ENCODE data around the gene CDH13. TPM values are rescaled to one million over a fixed set of nuclear protein-coding genes. Genes with fewer than 3 reads are reported as not detected.

Gene CDH13
- total and polyA plus RNA-seq, 2 donors (not counting 1 experiment from before 2014, with no cell fraction given) = 27.6 to 96.7 TPM

- Histone ChIP-seq H3K36me3 (ENCODE audit: control insufficient read depth, insufficient read depth, low read length) (no peaks in the 10 kb centered on the region), H4K20me1 (ENCODE audit: control insufficient read depth, extremely low read depth, insufficient read depth, low read length) (no peaks in the 10 kb centered on the region), H3K27me3 (ENCODE audit: control insufficient read depth, insufficient read depth, low read length) (no peaks in the 10 kb centered on the region), H3K4me3 (replicated peaks in 1 of 4; ENCODE audit: control extremely low read depth in 1 of 4, insufficient read depth in 1 of 4, low read depth in 3 of 4, low read length in 4 of 4) (no peak overlapping the region), H3K9me3 (ENCODE audit: control insufficient read depth, insufficient read depth, low read depth, low read length) (no peaks in the 10 kb centered on the region), H2AFZ (ENCODE audit: low read length) (no peak overlapping the region), H3K4me2 (ENCODE audit: extremely low read depth, insufficient read depth, low read length) (no peak overlapping the region), H3K27ac (ENCODE audit: insufficient read depth, low read length) (no peak overlapping the region), H3K4me1 (ENCODE audit: control insufficient read depth, extremely low read depth, insufficient read depth, low read length) (no peaks in the 10 kb centered on the region), H3K9ac (ENCODE audit: insufficient read depth, low read length) (no peak overlapping the region), H3K79me2 (ENCODE audit: control insufficient read depth, insufficient read depth, low read length) (no peaks in the 10 kb centered on the region)
- DNase-seq (ENCODE audit: low read depth in 2 of 2) = no peak
- TF ChIP-seq EZH2 (IDR thresholded peaks at IDR 0.05; ENCODE audit: low read length, missing control alignments) = no peak
- TF ChIP-seq CTCF (conservative IDR thresholded peaks at IDR 0.05 in 1 of 2, IDR thresholded peaks at IDR 0.05 in 1 of 2; ENCODE audit: low read depth in 1 of 2, low read length in 2 of 2) = no peak
These were observed 536.0 kb downstream of the CDH13 start for GRCh38 chr16:83162791-83163190.

- Histone ChIP-seq H3K27me3 (ENCODE audit: control insufficient read depth, insufficient read depth, low read length) (no peaks in the 10 kb centered on the region), H4K20me1 (ENCODE audit: control insufficient read depth, extremely low read depth, insufficient read depth, low read length) (no peaks in the 10 kb centered on the region), H3K4me1 (ENCODE audit: control insufficient read depth, extremely low read depth, insufficient read depth, low read length) (no peaks in the 10 kb centered on the region), H3K36me3 (ENCODE audit: control insufficient read depth, insufficient read depth, low read length) (no peaks in the 10 kb centered on the region), H3K4me3 (replicated peaks in 1 of 4; ENCODE audit: control extremely low read depth in 1 of 4, insufficient read depth in 1 of 4, low read depth in 3 of 4, low read length in 4 of 4) (no peak overlapping the region), H3K9ac (ENCODE audit: insufficient read depth, low read length) (no peak overlapping the region), H3K27ac (ENCODE audit: insufficient read depth, low read length) (no peak overlapping the region), H3K9me3 (ENCODE audit: control insufficient read depth, insufficient read depth, low read depth, low read length) (no peaks in the 10 kb centered on the region), H3K79me2 (ENCODE audit: control insufficient read depth, insufficient read depth, low read length) (no peaks in the 10 kb centered on the region), H3K4me2 (ENCODE audit: extremely low read depth, insufficient read depth, low read length) (no peak overlapping the region), H2AFZ (ENCODE audit: low read length) (no peak overlapping the region)
- no peak for TF ChIP-seq CTCF (conservative IDR thresholded peaks at IDR 0.05 in 1 of 2, IDR thresholded peaks at IDR 0.05 in 1 of 2; ENCODE audit: low read depth in 1 of 2, low read length in 2 of 2)
- TF ChIP-seq EZH2 (IDR thresholded peaks at IDR 0.05; ENCODE audit: low read length, missing control alignments) = no peak
- no peak for DNase-seq (ENCODE audit: low read depth in 2 of 2)
These were observed 538.0 kb downstream of the CDH13 start for GRCh38 chr16:83164816-83165215.

- Histone ChIP-seq H3K27me3 (ENCODE audit: control insufficient read depth, insufficient read depth, low read length) (no peaks in the 10 kb centered on the region), H3K4me1 (ENCODE audit: control insufficient read depth, extremely low read depth, insufficient read depth, low read length) (no peaks in the 10 kb centered on the region), H3K36me3 (ENCODE audit: control insufficient read depth, insufficient read depth, low read length) (no peaks in the 10 kb centered on the region), H3K27ac (ENCODE audit: insufficient read depth, low read length) (no peak overlapping the region), H3K4me3 (replicated peaks in 1 of 4; ENCODE audit: control extremely low read depth in 1 of 4, insufficient read depth in 1 of 4, low read depth in 3 of 4, low read length in 4 of 4) (no peak overlapping the region), H3K79me2 (ENCODE audit: control insufficient read depth, insufficient read depth, low read length) (no peaks in the 10 kb centered on the region), H2AFZ (ENCODE audit: low read length) (no peak overlapping the region), H3K9ac (ENCODE audit: insufficient read depth, low read length) (no peak overlapping the region), H3K4me2 (ENCODE audit: extremely low read depth, insufficient read depth, low read length) (no peak overlapping the region), H4K20me1 (ENCODE audit: control insufficient read depth, extremely low read depth, insufficient read depth, low read length) (no peaks in the 10 kb centered on the region), H3K9me3 (ENCODE audit: control insufficient read depth, insufficient read depth, low read depth, low read length) (no peaks in the 10 kb centered on the region)
- DNase-seq (ENCODE audit: low read depth in 2 of 2) = no peak
- TF ChIP-seq EZH2 (IDR thresholded peaks at IDR 0.05; ENCODE audit: low read length, missing control alignments) = no peak
- no peak for TF ChIP-seq CTCF (conservative IDR thresholded peaks at IDR 0.05 in 1 of 2, IDR thresholded peaks at IDR 0.05 in 1 of 2; ENCODE audit: low read depth in 1 of 2, low read length in 2 of 2)
These were observed 544.6 kb downstream of the CDH13 start for GRCh38 chr16:83171396-83171795.

All from fibroblast of lung (primary cell).